KG1 (cell line): ENCODE data around the gene ZC3H6.
"Not testable (repeated sequence)": the region's sequence is repeated elsewhere in the genome, so short reads cannot be mapped to it uniquely, and the experiment has no call there.

Source experiments
- DNase-seq: peaks from one replicate; lab custom pipeline; 2025; lab: John Stamatoyannopoulos, UW

Gene ZC3H6

DNA sequence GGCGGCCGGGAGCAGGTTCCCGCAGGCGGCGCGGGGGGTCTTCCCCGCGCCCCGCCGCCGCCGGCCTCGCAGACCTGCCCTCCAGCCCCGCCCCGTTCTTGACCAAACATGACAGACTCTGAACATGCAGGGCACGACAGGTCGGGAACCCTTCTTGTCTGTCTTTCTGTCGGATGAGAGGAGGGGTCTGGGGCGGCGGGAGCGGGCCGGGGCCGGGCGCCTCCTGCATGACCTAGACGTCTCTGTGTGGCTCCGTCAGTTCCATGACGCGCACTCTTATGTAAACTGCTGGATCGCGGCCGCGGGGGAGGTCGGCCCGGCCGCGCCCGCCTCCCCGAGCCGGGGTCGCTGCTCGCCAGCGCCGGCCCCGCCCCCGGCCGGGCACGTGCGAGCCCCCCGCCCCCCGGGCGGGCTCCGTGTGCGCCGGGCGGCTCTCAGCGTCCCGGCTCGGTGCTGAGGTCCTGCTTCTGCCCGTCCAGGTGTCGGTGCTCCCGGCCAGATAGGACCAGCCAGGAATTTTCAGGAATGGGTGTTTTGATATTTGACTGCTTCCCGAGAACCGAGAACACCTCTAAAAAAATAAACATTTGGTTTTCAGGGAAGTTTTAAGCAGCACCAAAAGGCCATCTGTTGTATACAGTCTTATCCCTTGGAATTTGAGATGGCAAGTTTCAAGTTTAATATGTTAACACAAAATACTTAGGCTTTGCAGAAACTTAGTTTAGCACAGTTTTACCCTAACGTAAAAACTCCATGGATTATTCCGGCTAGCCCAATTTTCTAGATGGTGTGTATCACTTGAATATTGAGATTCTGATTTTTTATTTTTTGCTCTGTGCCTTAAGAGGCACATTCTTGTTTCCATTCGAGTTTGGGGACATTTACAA lies 733 bp downstream of the ZC3H6 start:
- DNase-seq = peak; percentile 58

DNA sequence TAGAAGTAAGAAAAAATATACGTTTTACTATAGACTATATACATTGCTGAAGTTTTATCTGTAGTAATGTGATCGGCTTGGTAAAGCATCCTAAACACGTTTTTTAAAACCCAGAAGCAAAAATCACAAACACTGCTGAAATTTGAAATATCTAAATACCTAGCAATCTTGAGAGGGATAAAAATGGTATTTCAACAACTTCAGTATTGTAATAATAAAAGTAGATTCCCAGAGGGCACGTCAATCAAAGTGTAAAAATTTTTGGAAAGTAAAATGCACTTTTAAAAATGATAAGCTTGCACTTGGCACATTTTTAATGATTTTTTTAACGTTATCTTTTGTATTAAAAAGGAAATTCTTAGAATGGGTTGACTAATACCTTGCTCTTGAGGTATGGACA lies 1.6 kb downstream of the ZC3H6 start:
- no peak for DNase-seq

DNA sequence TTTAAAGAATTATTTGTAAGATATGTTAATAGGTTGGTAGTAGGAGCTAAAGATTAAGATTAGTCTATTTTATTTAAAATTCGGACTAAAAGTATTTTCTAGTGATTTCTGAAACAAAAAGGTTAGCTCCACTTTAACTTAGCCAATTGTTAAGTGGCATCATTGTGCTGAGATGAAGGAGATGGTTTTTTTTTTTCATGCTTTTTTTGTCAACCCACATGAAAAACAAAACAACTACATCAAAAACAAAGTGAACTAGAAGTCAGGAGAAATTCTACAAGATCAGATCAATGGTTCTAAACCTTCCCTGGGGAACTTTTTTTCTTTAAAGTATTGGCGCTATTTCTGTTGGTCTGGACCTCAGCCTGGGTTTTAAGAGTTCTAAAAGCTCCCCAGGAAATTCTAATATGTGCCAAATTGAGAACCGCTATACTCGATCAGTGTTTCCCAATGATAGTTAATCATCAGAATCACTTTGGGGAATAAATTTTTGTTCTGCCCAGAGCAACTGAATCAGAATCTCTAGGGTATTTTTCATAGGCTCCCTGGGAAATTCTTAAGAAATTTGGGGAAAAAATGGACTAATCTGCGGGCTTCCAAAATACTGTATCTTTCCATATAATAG lies 2.3 kb downstream of the ZC3H6 start:
- no peak for DNase-seq

DNA sequence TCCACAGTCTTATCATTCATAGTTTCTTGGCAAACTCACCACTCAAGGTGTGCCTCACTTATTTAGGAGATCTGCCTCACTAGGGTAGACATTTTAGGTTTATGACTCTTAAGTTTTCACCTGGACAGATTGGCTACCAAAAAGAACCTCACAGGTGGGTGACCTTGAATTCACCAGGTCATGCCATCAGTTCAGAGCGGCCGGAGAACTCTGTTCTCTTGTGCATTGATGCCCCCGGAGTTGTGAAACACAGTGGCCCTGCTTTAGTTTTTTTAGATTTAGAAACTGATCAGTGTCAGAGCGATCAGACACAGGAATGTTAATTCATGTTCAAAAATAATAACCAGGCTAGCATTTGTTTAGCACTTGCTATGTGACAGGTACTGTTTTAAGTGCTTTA lies 6.7 kb downstream of the ZC3H6 start:
- not testable (repeated sequence) for DNase-seq

DNA sequence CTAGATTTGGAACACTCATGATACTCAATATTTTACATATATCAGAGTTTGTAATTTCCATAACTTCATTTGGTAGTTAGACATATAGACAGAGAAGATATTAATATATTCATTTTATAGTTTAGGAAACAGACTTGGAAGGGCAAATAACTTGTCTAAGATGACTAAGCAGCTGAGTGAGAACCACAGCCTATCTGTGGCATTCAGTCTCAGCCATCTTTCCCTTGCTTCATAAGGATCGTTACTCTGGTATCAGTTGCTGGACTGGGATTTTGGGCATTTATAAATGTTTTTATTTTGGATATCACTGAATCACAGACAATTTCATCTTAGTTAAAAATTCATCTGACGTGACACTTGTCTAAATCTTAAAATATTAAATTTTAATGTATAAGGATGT lies 8.1 kb downstream of the ZC3H6 start:
- DNase-seq = not testable (repeated sequence)

DNA sequence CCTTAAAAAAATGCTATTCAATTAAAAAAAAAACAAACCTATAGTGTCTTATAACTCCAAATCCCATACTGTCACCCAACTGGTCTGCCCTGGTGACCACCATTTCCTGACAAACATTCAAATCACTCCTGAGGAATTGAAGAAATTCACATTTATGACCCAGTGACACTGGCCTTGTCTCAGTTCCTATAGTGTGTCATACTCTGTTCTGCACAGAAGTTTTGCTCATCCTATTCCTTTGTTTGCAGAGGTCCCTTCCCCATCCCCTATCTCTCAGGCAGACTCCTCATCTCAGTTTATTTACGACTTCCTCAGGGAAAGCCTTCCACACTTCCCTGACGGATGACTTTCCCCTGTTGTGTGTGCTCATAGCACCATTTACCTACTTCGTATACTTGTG lies 14.7 kb downstream of the ZC3H6 start:
- DNase-seq = no peak

- no peak for DNase-seq
These were observed 15.3 kb downstream of the ZC3H6 start for GRCh38 chr2:112290648-112291047.

GRCh38 chr2:112293636-112294401 lies 18.4 kb downstream of the ZC3H6 start:
- DNase-seq = no peak

DNA sequence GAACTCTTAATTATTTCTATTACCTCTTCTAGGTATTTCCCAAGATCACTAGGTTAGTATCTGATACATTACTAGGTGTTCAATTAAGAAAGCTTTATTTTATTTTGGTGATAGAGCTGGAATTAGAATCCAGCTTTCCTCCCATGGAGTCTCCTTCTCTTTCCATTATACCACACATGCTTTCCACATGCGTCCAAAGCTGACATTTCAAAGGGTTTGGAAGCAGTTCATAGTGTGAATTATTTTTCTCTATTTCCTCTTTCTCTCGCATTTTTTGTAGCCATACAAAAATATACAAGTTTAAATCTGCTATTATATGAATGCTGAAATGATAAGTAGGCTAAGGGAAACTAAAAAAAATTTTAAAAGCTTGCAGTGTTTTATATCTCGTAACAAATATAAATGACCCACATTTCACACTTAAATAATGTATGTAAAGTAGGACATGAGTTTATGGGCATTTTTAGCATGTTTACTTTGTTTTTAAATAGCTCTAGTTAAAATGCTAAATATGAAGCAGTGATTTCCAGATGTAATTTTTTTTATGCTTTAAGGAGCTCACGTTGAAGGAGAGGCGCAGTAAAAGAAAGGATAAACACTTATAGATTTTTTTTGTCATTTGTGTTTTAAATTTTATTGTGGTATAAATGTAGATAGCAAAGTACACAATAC lies 20.1 kb downstream of the ZC3H6 start:
- DNase-seq = no peak

DNA sequence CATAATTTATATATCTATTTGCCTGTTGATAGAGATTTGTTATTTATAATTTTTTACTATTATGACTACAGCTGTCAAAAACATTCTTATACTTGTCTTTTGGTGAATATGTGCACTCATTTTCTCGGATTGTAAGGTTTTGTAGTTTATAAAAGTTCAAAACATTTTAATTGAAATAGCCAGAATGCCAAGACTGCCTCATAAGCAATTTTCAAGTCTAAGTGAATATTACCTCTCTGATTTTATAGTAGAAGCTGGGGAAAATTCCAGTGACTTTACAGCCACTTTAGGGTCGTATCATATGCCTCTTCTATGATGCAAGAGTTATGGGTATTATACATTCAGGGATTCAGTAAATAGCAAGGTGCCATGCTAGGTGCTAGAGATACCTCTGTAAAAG lies 21.0 kb downstream of the ZC3H6 start:
- no peak for DNase-seq

GRCh38 chr2:112301171-112301584 lies 25.8 kb downstream of the ZC3H6 start:
- no peak for DNase-seq

DNA sequence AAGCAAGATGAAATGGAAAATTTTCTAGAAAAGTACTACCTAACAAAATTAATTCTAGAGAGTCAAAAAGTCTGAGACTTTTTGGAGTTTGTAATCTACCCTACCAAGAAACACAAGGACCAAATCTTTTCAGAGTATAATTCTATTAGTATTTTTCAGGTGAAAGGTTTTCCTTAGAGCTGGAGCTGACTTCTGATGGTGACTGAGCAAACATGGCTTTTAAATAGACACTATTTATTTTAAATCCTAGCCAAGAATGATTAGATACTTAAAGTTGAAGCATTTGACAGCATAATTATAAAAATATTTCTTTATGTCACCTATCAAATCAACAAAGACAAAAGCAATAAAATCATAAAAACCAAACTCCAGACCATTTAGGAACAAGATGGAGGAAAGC lies 26.6 kb downstream of the ZC3H6 start:
- DNase-seq = no peak

DNA sequence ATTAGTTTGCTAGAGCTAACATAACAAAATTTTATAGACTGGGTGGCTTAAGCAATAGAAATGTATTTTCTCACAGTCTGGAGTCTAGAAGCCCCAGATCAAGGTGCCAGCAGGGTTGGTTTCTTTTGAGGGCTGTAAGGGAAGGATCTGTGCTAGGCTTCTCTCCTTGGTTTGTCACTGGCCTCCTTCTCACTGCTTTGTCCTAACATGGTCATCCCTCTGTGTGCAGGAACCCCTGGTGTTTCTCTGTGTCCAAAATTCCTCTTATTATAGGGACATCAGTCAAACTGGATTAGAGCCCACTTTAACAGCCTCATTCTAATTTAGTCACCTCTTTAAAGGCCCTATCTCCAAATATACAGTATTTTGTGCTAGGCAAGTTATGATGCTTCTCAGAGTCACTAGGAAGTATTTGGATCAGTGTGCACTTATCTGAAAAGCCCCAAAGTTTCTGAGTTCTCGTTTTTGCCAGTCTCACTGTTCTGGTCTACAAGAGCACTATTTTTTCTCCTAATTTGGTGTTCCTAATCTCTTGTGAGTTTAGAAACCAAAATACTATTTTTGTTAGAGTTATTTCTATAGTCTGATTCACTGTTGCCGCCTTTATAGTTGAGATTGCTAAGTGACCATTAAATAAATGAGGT lies 29.0 kb downstream of the ZC3H6 start:
- DNase-seq = no peak

DNA sequence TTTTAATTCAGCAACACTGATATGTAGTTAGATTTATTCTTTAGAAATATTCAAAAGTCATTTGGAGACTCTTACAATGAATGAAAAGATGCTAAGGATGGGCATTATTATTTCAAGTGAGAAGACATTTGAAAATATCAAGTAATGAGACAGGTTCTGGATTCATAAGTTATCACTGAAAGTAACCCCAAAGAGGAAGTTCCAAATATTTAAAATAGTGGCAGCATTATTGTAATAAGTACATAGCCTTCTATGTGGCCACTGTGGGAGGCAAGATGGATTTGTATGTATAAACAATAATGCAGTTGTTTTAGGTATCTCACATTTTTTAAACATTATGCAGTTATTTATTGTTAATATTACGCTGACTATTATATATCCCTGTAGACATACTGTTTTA lies 29.7 kb downstream of the ZC3H6 start:
- no peak for DNase-seq

DNA sequence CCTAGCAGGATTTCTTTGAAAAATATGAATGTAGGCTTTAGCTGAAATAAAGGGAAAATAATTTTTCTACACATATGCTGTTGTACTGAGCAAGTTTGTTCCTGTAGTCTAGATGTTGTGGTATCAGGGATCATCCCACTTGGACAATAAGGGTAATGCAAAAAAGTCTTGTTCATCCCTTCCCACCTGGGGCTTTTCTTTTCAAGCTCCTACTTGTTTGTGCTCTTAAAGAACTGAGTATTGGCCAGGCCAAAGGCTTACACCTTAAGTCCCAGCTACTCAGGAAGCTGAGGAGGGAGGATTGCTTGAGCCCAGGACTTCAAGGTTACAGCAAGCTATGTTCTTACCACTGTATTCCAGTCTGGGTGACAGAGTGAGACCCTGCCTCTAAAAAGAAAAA lies 35.5 kb downstream of the ZC3H6 start:
- DNase-seq = no peak

- DNase-seq = no peak
These were observed 36.5 kb downstream of the ZC3H6 start for GRCh38 chr2:112311932-112312331.

DNA sequence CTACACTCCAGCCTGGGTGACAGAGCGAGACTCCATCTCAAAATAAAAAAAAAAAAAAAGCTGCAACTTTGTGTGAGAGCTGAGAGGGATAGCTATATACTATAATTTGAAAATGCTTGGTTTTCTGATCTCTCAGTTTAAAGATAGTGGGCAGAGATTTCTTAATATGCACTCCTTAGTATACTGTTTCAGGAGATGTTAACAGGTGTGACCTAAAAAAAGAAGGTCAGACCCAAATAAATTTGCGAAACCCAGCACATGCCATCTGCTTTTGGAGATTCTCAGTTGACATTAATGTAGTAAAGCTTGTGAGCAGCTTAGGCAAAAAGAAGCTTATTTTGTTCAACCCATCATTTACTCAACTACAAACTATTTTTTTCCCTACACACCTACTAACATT lies 37.4 kb downstream of the ZC3H6 start:
- DNase-seq = no peak

DNA sequence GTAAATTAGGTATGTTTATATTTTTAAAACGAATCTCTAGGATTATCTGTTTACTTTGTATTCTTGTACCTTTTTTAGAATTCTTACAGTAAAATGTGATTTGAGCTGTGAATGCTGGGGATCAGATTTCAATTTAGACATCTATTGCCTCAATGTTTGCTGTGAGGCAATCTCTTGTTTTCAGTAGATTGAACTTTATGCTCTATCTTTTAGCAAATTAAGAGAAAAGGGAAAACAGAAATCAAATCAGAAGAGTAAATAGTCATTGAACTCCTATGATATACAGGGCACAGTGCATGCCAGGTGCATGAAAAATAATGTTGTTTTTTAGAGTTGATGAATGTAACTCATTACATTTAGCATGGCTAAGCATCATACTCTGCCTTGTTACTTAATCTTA lies 39.5 kb downstream of the ZC3H6 start:
- DNase-seq = no peak

DNA sequence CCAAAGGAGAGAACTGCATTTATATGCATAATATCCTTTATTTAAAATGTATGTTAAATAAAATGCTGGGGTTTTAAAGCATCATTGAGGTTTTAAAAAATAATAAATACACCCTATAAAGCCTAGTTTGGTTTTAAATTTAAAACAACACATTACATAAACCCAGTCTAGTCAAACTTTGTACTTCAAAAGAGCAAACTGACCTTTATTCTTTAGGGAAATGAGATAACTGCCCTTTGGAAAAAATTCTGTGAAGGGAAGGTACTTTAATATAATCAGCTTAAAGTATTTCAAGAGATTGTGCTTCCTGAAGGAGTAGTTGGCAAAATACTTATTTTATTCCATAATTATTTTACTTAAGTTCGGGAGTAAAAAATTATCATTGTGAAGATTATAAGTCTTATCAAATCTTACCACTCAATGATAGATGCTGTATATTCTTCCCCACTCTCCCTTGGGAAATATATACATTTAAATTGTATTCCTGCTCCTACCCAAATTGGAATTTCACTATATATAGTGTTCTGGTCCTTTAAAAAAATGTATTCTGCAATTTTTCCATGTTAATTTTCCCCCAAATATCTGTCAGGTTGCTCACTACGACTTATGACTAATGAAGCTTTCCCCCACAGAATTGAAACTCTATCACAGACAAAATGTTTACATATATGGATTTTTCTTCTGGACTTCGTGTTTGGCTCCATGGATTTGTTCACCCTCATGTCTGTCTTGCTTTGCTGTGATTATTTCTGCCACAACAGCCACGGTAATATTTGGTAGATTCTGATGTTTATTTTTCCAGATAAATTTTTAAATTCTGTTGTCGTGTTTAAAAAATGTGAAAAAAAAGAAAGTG lies 42.1 kb downstream of the ZC3H6 start:
- DNase-seq = no peak

- no peak for DNase-seq
These were observed 43.1 kb downstream of the ZC3H6 start for GRCh38 chr2:112318515-112318914.
